ENCODE data around the gene NPTX2. TPM values are rescaled to one million over a fixed set of nuclear protein-coding genes. Genes with fewer than 3 reads are reported as not detected.

NPTX2 gene
- total and polyA plus RNA-seq, 8 donors: 0.18 to 1.3 (median 0.38) TPM

DNA sequence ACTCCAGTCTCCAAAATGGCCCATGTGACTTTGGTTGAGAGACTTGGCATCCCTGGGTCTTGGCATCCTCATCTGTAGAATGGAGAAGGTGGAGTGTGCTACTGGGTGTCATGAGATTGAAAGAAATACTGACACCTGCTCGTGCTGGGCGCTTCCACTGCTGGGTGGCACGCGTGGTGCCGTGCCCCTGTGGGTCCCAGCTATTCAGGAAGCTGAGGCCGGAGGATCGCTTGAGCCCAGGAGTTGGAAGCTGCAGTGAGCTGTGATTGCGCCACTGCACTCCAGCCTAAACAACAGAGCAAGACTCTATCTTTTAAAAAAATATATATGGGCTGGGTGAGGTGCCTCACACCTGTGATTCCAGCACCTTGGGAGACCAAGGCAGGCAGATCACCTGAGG is 53.1 kb downstream of the NPTX2 start:
- Histone ChIP-seq H3K27me3 (peaks cover 0 to 16% of the 10 kb centered on the region in 2 donors), H3K27ac (no peak overlapping the region), H3K4me1 (no peaks in the 10 kb centered on the region), H3K4me3 (no peak overlapping the region), H3K36me3 (no peaks in the 10 kb centered on the region), H3K9me3 (peaks cover 0 to 12% of the 10 kb centered on the region in 2 donors)
- TF ChIP-seq, protein P1, sequence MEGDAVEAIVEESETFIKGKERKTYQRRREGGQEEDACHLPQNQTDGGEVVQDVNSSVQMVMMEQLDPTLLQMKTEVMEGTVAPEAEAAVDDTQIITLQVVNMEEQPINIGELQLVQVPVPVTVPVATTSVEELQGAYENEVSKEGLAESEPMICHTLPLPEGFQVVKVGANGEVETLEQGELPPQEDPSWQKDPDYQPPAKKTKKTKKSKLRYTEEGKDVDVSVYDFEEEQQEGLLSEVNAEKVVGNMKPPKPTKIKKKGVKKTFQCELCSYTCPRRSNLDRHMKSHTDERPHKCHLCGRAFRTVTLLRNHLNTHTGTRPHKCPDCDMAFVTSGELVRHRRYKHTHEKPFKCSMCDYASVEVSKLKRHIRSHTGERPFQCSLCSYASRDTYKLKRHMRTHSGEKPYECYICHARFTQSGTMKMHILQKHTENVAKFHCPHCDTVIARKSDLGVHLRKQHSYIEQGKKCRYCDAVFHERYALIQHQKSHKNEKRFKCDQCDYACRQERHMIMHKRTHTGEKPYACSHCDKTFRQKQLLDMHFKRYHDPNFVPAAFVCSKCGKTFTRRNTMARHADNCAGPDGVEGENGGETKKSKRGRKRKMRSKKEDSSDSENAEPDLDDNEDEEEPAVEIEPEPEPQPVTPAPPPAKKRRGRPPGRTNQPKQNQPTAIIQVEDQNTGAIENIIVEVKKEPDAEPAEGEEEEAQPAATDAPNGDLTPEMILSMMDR (IDR thresholded peaks at IDR 0.05): no peak
- ATAC-seq (no peak), DNase-seq (no peak)
- intact Hi-C loops (cut with DNase I): no loop called here

DNA sequence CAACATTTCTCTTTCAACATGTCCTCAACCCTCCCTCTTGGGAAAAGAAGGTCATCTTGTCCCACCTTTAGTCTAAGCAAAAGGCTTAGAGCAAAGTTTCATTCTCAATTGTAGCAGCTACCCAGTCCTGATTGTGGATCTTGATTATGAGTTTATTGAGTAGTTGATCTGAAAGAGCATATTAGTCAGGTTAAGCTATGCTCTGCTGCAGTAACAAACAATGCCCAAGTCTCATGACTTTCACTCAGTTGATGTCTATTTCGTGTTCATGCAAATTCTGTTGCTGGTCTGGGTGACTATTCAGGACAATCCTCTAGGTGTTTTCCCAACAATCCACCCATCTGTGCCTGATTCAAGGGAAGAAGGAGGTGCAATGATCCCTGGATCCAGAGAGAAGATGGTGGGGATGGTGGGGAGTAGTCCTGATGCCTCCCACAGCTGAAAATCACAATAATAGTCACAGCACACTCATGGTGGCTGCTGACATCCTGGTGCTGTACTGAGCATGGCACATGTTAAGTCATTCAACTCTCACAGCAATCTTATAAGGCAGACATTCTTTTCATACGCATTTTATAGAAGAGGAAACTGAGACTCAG is 54.7 kb downstream of the NPTX2 start:
- intact Hi-C loops (cut with DNase I): no loop called here
- peaks cover 0 to 16% of the 10 kb centered on the region in 2 donors for H3K27me3 ChIP-seq
- DNase-seq: no peak
- H3K27ac ChIP-seq: no peak overlapping the region
- no peaks in the 10 kb centered on the region for H3K4me1 ChIP-seq
- no peak for ATAC-seq
- H3K36me3 ChIP-seq: no peaks in the 10 kb centered on the region
- H3K9me3 ChIP-seq: peaks cover 0 to 12% of the 10 kb centered on the region in 2 donors
- H3K4me3 ChIP-seq: no peak overlapping the region
- TF ChIP-seq, protein P1 (IDR thresholded peaks at IDR 0.05): no peak

DNA sequence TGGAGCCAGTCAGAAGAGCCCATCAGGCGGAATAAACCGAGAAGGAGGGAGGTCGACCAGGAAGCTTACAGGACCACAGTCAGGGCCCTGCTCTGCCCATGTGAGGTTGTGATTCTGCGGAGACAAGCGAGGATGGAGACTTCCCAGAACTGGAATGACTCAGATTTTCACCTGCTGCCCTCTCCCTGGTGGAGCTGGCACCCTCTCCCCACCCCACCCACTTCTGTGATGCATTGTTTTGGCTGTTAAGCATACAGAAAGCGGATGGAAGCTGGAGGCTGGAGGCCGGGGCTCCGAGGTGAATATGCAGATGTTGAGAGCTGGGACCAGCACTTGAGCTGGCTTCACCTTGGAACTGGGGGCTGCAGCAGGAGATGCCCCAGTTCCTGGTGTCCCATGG is 57.4 kb downstream of the NPTX2 start:
- H3K27me3 ChIP-seq: no peaks in the 10 kb centered on the region
- intact Hi-C loops (cut with DNase I): no loop called here

DNA sequence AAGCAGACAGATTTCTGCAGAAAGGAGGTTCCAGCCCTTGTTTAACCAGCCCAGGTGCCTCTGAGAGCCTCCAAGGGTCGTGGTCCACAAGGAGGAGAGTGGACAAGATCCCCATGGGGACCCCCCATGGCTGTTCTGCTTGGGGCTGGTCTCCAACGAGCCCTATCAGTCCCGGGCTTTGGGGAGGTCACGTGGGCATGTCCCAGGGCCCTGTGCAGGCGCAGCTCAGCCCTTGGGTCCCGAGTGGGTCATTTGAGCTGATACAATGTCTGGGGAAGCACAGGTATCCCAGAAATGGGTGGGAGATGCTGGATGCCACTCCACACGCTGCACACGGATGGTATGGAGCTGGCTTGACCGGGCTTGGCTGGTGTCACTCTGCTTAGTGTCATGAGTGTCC is 57.8 kb downstream of the NPTX2 start:
- Histone ChIP-seq H3K27ac (no peak overlapping the region), H3K4me1 (no peaks in the 10 kb centered on the region), H3K9me3 (peaks cover 0 to 12% of the 10 kb centered on the region in 2 donors), H3K4me3 (no peak overlapping the region), H3K27me3 (no peaks in the 10 kb centered on the region), H3K36me3 (no peaks in the 10 kb centered on the region)
- intact Hi-C loops (cut with DNase I): no loop called here
- DNase-seq: no peak
- TF ChIP-seq, protein P1 (IDR thresholded peaks at IDR 0.05): no peak
- no peak for ATAC-seq

More for the DNA sequence above, 57.4 kb downstream of the NPTX2 start:
- no peak for DNase-seq
- no peak overlapping the region for H3K27ac ChIP-seq
- no peaks in the 10 kb centered on the region for H3K4me1 ChIP-seq
- peaks cover 0 to 12% of the 10 kb centered on the region in 2 donors for H3K9me3 ChIP-seq
- TF ChIP-seq, protein P1 (IDR thresholded peaks at IDR 0.05): no peak
- H3K4me3 ChIP-seq: no peak overlapping the region
- no peaks in the 10 kb centered on the region for H3K36me3 ChIP-seq
- no peak for ATAC-seq

DNA sequence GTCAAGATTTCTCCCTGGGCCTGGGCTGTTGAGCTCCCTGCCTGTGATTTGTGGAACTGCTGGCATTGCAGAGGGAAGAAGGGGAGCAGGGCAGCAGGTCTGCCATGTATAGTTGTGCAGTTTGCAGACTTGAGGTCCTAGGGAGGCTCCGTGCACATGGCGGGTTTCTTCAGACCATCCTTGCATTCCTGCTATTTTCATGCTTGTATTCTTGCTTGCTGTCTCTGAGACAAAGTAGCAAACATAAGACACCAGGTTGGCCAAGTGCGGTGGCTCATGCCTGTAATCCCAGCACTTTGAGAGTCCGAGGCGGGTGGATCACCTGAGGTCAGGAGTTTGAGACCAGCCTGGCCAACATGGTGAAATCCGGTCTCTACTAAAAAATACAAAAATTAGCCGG is 61.1 kb downstream of the NPTX2 start:
- DNase-seq: no peak

More for the DNA sequence above, 61.1 kb downstream of the NPTX2 start:
- TF ChIP-seq, protein P1 (IDR thresholded peaks at IDR 0.05): no peak
- no peak overlapping the region for H3K27ac ChIP-seq
- no peak for ATAC-seq
- peaks cover 0 to 22% of the 10 kb centered on the region in 2 donors for H3K27me3 ChIP-seq
- H3K4me1 ChIP-seq: no peaks in the 10 kb centered on the region
- H3K4me3 ChIP-seq: no peak overlapping the region
- intact Hi-C loops (cut with DNase I): no loop called here
- peaks cover 0 to 3% of the 10 kb centered on the region in 2 donors for H3K9me3 ChIP-seq
- H3K36me3 ChIP-seq: no peaks in the 10 kb centered on the region

Other genes with a start within 250 kb of the NPTX2 start
- gene BAIAP2L1, start 216.2 kb upstream of the NPTX2 start, total RNA-seq: 10 to 100 TPM; 24.2 to 31.8 TPM
- gene BAIAP2L1, start 216.2 kb upstream of the NPTX2 start, polyA plus RNA-seq (ENCODE audit: insufficient read length in 6 of 6): 10 to 100 TPM; 16.6 to 23.8 (median 20.6) TPM